GM04503 (cell line): ENCODE results near the gene PGS1.

Experiments used
- DNase-seq: peaks from one replicate; pipeline ENCODE4 v3.0.0-alpha.2; 2012; ENCODE audit warnings: low read depth

Gene PGS1

DNA sequence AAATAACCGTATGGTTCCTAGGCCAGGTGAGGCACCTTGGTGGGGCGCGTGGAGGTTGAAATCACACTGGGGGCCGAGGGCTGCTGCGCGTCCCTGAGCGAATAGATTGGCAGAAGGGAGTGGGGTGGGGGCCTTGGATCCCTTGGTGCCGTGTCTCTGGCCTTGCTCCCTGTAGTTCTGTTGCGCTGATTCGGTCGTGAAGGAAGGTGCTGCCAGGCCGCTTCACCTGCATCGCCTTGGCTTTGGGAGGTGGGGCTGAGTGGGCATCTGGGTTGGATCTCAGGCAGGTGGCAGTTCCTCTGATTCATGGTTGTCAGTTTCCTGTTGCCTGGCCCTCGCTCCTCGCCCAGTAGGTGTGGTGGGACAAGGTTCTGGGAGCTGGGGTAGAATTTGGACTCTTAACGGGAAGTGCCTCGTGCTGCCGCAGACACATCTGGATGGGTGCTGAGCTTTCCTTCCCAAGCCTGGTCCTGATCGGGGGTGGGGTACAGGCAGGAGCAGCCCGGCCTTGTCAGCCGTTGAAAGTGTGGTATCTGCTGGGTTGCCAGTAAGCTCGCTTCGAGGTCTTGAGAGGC is 30.1 kb downstream of the PGS1 start:
- no peak for DNase-seq

DNA sequence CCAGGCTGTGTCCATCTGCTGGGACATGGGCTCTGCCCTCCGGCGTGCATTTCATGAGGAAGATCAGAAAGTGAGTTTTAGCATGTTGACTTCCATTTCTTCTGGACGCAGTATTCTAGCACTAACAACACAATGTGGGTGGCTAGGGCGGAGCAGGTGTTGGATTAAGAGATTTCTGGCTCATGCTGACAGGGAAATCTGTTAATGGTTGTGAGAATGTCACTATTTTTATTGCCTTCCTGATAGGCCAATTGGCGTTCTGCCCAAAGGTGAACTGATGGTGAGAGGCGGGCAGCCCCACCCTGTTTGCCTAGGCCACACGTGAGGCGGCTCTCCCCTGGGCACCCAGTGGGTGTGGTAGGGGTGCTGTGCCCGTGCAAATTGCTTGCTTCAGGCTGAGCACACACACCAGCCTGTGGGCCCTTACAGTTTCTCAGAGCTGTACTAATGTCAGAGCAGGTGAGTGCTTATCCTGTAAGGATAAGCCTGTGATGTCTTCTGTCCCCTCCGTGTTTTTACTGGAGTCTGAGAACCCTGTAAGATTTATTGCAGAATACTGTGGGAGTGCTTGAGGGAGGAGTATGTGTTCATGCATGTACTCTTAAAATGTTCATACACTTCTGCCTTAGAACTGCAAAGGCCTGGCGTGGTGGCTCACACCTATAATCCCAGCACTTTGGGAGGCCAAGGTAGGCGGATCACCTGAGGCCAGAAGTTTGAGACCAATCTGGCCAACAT is 30.9 kb downstream of the PGS1 start:
- no peak for DNase-seq

DNA sequence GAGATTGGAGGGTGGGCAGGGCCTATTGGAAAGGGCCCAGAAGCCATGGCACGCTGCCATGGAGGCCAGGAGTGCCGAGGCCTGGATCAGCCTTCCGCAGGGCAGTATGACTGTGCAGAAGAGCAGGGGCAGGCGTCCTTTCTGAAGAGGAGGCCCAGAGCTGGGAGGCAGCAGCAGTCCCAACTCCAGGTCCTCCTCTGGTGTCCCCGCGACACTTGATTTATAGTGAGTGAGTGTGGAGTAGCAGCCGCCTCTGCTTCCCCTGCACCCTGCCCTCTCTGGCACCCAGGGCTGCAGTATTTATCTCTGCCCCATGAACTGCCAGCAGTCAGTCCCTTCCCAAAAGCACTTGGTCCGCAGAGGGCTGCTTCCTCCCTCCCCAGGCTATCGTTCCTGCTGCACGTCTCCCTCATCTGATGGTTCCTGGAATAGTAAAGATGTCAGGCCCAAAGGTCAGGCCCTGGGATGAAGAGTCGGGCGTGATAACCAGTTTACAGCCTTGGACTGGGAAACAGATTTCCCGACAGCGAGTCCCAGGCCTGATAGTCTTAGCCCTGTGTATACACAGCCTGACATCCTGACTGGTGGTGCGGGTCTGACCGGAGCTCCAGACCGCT is 32.9 kb downstream of the PGS1 start:
- no peak for DNase-seq

DNA sequence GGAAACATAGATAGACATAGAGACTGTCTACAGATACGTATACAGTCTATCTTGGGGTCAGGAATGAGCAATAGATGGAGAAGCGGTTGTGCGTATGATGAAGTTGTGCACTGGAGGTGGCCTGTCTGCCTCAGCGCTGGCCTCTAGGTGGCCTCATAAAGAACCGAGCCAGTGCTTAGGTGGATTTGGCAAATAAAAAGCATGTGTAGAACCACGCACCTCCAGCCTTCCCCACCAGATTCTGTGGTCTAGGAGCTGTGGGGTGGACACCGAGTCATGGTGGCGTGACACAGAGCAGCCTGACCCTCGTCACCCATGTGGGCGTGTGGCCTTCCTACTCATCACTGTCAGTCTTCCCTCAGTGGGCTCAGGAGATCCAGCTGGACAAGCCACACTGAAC is 34.0 kb downstream of the PGS1 start:
- DNase-seq = no peak

DNA sequence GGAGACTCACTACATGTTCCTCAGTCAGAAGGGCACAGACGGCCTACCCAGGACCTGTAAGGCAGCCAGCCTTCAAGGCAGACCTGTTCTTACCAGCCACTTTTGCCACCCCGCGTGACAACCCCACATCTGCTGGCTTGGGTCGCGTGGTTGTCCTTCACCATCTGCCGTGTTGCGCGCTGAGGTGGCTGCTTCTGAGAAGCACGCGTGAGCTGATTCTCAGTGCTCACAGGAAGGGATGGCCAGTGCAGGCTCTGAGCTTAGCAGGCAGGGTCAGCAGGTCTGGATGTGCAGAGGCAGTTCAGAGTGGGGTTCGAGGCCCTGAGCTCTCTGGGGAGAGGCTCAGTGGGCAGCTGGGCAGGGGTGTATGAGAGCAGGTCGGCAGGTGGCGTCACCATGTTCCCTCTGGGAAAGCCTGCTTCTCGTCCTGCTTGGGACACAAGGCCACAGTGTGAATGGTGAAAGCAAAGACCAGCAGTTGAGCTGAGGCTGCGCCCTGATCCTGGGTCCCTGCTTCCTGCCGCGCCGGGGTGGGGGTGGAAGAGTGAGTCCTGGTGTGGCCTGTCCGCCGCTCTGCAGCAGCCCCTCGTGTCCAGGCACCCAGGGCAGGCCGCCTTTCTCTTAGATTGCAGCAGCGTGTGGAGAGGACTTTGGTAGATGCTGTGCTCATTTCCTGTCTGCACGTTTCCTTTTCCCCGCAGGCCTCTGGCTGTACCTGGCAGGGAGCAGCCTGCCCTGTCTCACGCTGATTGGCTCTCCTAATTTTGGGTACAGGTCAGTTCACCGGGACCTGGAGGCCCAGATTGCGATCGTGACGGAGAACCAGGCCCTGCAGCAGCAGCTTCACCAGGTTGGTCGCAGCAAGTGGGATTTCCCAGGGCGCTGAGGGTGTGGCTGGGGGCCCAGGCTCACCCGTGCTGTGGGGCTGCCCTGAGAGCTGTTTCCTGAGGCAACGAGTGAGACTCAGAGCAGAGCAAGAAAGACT is 36.0 kb downstream of the PGS1 start:
- no peak for DNase-seq

DNA sequence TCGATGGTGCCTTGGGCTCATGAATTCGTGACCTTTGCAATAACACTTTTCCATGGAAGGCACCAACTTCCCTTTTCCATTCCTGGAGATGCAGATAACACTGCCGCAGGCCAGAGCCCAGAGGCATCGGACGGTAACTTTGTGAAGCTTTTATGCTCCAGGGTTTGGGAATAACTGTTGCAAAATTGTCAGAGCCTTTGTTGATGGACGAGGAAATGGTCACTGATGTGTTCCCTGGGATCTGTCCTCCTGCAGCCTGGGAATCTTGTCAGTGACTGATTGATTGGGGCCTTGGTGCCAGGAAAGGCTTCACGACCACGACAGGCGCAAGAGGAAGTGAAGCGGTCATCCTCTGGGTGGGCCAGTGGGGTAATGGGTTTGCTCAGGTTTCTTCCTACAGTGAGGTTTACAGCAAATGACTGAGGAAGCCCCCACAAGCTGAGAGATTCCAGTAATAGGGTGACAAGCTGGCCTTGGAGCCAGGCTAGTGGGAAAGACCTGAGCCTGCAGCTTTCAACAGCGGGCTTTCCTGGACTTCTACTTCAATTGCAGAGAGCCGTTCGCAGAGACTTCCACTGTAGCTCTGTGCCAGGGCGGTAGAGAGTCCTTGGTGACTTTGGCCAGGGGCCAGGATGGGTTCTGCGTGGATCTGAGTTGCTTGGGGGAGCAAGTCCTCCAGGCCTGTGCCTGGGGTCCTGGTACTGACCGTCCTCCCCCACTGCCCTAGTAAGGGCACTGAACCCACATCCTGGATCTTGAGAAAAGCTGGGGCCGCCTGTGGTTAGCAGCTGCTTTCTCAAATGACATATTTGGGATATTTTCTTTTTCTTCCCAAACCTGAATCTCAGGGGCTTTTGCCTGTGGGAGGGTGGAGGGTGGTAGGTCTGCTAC is 37.6 kb downstream of the PGS1 start:
- DNase-seq = no peak

DNA sequence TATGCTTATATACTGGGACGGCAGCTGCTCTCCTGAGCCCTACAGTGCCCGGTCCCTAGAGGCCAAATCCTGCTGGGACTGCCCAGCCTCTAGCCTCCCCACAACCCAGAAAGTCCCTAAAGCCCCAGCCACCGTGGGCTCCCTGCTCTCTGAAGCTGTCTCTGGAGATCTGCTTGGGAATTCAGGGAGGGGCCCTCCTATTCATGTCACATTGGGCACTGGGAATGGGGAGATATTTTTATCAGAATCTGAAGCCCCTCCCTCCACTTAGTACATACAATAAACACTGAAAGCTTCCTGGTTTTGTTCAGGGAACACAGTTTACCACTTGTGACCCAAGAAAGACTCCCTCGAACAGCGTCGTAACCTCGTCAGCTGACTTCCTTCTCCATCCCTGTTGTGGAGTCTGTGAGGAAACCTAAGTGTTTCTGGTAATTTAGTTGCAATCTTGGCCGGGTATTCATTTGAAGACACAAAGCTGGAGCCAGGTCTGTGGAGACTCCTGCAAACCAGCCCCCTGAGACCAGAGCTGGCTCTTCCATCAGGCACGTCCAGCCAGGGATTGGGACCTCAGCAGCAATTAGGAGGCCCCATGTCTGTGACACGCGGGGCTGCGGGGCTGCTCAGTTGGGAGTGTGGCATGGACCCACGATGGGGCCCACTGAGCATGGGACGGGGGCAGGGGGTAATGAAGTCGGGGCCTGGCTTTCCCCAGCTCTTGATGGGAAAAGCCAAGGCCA is 38.5 kb downstream of the PGS1 start:
- no peak for DNase-seq

DNA sequence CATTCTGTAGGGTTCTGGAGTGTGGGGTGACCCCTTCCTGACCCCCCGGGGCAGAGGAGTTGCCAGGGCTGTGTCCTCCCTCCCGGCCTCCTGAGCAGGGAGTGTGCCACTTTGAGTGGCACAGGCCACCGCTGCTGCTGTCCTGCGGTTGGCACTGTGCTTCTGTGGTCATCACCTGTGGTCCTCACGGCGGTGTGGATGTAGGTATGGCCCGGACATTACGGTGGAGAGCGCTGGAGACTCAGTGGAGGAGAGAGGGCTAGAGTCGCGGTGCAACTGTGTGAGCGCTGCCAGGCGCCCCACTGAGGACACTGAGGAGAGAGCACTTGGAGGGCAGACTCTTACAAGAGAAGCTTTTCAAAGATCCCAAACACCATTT is 39.1 kb downstream of the PGS1 start:
- DNase-seq = no peak

DNA sequence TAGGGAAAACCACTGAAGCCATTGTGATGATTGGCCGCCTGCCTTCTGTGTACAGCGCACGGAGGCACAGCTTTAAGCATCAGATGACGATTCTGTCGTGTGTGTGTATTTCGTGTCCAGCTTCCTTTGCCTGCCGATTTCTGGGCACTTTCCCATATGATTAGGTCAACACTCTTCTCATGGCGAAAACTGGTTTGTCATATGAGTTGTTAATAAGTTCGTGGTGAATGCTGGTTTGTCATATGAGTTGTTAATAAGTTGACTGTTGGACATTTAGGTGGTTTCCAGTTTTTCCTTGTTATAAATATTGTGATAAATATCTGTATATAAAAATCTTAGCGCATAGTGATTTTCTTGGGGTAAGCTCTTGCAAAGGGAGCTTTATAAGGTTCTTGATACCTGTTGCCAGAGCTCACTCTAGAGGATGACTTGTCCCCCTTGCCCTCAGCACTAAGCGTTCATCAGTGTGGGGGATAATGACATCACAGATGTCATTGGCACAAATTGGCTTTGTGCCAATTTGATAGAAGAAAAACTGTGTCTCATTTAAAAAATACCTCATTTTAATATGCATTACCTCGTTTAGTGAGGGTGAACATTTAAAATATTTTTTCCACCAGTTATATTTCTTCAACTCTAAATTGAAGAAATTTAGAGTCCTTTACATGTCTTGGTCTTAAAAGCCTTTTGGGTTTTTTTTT is 40.0 kb downstream of the PGS1 start:
- no peak for DNase-seq

DNA sequence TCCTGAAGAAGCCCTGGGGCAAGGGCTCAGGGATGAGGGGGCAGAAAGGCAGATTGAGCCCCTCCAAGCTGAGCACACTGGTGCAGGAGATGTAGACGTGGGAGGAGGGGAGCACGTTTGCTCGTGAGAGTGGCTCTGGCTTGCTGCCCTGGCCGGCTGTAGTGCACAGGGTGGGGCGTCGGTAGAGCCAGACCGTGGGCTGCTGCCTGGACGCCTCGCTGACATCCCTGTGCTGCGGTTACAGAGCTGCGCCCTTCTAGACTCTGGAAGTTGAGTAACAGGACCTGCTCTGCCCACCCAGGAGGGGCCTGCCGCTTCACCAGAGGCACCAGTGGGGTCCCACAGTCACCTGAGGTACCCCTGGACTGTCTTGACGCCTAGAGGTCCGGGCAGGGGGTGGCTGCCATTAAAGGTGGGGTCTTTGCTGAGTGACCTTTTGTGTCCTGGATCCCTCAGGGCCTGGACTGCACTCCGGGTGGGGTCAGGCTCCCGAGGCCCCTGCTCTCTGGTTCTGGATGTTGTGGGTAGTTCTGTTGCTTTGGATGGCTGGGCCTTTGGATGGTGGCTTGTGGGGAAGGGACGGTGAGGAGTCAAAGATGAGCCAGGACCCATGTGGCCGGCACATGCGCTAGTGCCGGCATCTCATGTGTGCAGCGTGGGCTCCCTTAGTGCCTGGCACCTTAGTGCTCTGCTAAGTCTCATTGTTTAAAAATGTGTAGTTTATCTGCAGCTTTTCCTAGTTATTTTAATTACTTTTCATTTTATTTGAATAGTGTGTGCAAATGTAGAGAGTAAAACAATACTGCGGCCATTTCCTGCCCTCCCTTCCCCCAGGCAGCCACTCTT is 41.7 kb downstream of the PGS1 start:
- DNase-seq = no peak

DNA sequence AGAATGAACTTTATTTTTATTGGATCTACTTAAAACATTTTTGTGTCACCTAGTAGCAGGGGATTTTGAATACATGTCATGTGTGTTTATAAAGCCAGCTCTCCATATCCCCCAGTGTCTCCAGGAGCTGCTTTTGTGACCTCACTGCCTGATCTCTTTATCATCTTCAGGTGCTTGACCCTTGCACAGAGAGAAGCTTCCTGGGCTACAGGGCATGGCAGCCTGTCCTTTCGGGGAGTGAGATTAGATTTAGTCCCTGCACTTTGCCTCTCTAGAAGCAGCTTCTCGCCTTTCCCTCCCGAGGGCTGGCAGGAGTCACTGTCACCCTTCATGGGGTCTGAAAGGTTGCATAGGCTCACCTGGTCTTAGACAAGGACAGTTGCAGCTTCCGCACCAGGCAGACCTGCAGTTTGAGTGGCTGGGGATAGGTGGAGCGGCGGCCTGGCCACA is 42.7 kb downstream of the PGS1 start:
- no peak for DNase-seq

DNA sequence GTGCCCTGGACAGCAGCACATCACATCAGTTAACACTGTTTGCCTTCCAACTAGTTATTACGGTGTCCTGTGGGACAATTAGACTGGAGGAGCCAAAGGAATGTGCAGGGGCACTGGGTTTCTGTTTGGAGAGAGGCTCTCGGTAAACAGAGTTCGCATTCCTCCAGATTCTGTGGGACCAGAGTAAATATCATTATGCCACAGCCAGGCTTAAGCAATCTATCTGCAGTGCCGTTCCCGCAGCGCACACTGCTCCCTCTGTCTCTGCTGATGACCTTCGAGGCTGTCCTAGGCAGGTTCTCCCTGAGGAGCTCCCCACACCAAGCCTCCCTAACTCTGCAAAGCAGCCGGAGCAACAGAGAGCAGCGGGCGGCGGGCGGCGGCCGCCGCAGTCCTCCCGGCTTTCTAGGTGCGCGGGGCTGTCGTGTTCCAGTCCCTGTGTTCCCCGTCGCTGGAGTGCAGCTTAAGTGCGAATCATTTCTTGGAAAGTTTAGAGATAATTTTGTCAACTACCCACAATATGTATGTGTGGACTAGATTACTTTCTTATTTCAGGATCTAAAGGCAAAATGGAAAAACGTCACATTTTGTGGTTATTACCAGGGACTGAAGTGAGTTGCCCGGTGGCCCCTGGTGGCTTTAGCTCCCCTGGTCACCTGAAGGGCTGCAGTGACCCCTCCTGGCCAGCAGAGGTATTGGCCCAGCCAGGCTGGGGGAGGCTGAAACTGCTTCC is 43.3 kb downstream of the PGS1 start:
- no peak for DNase-seq

DNA sequence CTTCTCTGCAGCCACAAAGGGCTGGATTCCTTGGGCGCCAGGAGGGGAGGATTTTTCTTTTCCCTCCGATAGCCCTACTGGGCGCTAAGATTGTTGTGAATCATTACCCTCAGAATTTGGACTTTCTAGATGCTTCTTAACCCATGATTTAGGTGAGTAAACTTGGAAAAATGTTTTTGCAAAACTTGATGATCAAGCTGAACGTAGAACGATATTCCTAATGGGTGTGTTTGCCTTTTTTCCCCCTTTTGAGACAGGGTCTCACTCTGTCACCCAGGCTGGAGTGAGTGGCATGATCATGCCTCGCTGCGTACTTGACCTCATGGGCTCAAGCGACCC is 43.8 kb downstream of the PGS1 start:
- no peak for DNase-seq

DNA sequence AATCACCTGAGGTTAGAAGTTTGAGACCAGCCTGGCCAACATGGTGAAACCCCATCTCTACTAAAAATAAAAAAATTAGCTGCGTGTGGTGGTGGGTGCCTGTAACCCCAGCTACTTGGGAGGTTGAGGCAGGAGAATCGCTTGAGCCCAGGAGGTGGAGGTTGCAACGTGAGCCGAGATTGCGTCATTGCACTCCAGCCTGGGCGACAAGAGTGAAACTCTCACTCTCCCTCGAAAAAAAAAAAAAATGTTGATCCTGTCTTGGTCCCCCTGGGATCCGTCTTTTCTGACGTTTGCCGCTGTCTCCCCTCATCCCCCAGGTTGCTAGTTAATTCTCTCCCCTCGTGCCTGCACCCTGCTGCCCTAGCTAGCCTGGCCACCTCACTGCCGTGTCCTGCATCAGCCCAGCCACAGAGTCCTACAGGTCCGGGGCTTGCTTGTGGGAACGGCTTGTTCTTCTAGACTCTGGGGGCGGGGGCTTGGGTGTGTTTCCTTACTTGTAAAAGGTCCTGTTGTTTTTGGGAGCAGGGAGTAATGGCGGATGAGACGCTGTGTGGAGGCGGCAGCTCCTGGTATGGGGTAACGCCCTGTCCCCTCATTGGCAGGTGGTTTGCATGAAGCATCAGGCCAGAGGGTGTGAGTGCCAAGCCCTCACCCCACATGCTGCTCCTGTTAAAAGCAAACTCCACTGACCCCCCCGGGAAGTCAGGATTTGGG is 44.6 kb downstream of the PGS1 start:
- no peak for DNase-seq

DNA sequence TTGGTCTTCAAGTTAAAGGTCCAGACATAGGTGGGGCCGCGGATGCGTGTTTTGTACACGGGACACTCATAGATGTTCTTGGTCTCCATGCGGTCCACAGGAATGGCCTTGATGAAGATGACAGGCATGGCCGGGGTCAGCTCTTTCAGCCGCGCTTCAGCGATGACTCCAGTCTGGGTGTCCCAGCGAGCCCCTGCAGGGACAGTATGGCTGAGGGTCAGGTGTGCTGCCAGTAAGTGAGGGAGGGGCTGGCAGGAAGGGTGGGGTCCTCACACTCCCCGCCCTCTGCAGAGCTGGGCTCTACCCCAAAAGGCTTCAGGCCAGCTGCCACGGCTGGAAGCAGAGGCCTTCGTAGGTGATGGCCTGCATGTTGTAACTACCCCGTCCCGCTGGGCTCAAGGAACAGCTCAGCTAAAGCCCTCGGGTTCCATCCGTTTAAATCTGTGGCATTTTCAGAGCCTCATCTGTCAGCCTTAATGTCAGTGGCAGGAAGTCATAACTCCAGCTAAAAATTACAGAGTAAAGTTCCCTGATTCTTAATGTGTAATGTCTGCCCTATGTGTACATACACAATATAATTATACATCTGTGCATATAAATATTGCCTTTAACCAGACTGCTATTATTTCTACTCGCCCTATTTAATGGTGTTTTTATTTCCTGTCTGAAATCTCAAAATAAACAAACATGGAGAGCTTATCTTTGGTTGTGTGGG is 45.7 kb downstream of the PGS1 start:
- no peak for DNase-seq

DNA sequence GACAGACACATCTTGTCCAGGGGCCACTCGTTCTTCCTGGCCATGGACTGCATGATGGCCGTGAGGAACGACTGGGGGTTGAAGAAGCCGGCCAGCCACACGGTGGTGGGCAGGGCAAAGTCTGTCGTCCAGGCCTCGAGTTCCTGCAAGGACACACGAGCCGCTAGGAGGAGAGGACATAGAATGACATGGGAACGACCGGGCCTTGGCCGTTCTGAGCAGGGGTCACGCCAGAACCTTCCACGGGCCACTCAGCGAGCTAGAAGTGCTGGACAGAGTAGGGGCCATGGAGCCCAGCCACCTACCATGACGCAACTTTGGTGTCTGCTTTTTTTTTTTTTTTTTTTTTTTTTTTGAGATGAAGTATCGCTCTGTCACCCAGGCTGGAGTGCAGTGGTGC is 47.0 kb downstream of the PGS1 start:
- DNase-seq = no peak

DNA sequence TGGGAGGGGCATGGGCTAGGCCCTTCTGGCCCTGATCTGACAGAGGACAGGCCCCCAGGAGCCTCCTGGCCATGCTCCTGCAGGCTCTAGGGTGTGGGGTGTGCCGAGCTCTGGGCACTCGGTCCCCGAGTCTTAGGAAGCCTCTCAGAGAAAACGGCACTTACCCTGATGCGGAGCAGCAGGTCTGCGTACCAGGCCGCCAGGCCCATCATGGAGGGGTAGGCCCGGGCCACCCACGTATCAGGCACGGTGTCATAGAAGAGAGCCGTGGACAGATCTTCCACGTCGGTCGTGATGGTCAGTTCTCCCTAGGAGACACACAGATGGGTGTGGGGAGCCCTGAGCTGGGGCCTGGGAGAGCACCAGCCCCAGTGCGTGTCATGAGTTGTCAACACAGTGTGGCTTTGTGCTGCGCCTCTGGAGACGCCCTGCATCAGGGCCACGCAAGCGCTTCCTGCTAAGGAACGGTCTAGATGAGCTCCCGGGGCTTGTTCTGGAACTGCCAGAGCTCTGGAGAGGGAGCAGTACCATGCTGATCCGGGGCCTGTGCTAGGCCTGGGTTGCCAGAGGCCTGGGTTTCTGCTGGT is 47.9 kb downstream of the PGS1 start:
- no peak for DNase-seq
